ENCODE data around the gene COMMD1. TPM values are rescaled to one million over a fixed set of nuclear protein-coding genes. Genes with fewer than 3 reads are reported as not detected.
"Not testable (repeated sequence)": the region's sequence is repeated elsewhere in the genome, so short reads cannot be mapped to it uniquely, and the experiment has no call there.

The COMMD1 gene
- total RNA-seq, 1 donor from 2014 or later: 43.6 TPM

GRCh38 chr2:62034715-62035114, 129.2 kb downstream of the COMMD1 start:
- no peak for TF ChIP-seq CTCF (conservative IDR thresholded peaks at IDR 0.05)
- H3K27ac Mint-ChIP-seq: peak overlapping the region; percentile 72
- H3K27me3 Mint-ChIP-seq: no peaks in the 10 kb centered on the region

GRCh38 chr2:62036229-62036628, 130.8 kb downstream of the COMMD1 start:
- DNase-seq (ENCODE audit: extremely low spot score, unreplicated experiment): no peak
- no peak overlapping the region for H3K4me3 Mint-ChIP-seq
- peaks cover 4% of the 10 kb centered on the region for H3K36me3 Mint-ChIP-seq
- H3K27me3 Mint-ChIP-seq: no peaks in the 10 kb centered on the region
- H3K27ac Mint-ChIP-seq: no peak overlapping the region
- TF ChIP-seq CTCF (conservative IDR thresholded peaks at IDR 0.05): no peak
- peaks cover 3% of the 10 kb centered on the region for H3K9me3 Mint-ChIP-seq
- H3K4me1 Mint-ChIP-seq (ENCODE audit: unreplicated experiment): peaks cover 19% of the 10 kb centered on the region

More at GRCh38 chr2:62034715-62035114, 129.2 kb downstream of the COMMD1 start:
- DNase-seq (ENCODE audit: extremely low spot score, unreplicated experiment): no peak
- Mint-ChIP-seq H3K36me3 (no peaks in the 10 kb centered on the region), H3K4me3 (peak overlapping the region; percentile 39), H3K9me3 (peaks cover 3% of the 10 kb centered on the region), H3K4me1 (ENCODE audit: unreplicated experiment) (peaks cover 19% of the 10 kb centered on the region)

GRCh38 chr2:62036761-62037250, 131.3 kb downstream of the COMMD1 start:
- Mint-ChIP-seq H3K9me3 (peaks cover 3% of the 10 kb centered on the region), H3K36me3 (peaks cover 4% of the 10 kb centered on the region), H3K4me1 (ENCODE audit: unreplicated experiment) (peaks cover 13% of the 10 kb centered on the region), H3K27ac (peak overlapping the region; percentile 38), H3K4me3 (peak overlapping the region; percentile 38), H3K27me3 (no peaks in the 10 kb centered on the region)
- DNase-seq (ENCODE audit: extremely low spot score, unreplicated experiment): no peak
- TF ChIP-seq CTCF (conservative IDR thresholded peaks at IDR 0.05): no peak

GRCh38 chr2:62038975-62039771, 133.7 kb downstream of the COMMD1 start:
- no peak for DNase-seq (ENCODE audit: extremely low spot score, unreplicated experiment)
- no peak overlapping the region for H3K4me3 Mint-ChIP-seq
- H3K4me1 Mint-ChIP-seq (ENCODE audit: unreplicated experiment): peaks cover 7% of the 10 kb centered on the region
- peaks cover 11% of the 10 kb centered on the region for H3K9me3 Mint-ChIP-seq
- no peak overlapping the region for H3K27ac Mint-ChIP-seq
- TF ChIP-seq CTCF (conservative IDR thresholded peaks at IDR 0.05): no peak
- no peaks in the 10 kb centered on the region for H3K27me3 Mint-ChIP-seq
- H3K36me3 Mint-ChIP-seq: peaks cover 9% of the 10 kb centered on the region

- H3K4me1 Mint-ChIP-seq (ENCODE audit: unreplicated experiment): no peaks in the 10 kb centered on the region
- H3K27ac Mint-ChIP-seq: no peak overlapping the region
- H3K9me3 Mint-ChIP-seq: peaks cover 16% of the 10 kb centered on the region
- no peak for DNase-seq (ENCODE audit: extremely low spot score, unreplicated experiment)
- H3K36me3 Mint-ChIP-seq: peaks cover 12% of the 10 kb centered on the region
- no peaks in the 10 kb centered on the region for H3K27me3 Mint-ChIP-seq
- no peak overlapping the region for H3K4me3 Mint-ChIP-seq
- TF ChIP-seq CTCF (conservative IDR thresholded peaks at IDR 0.05): no peak
These were observed 135.5 kb downstream of the COMMD1 start for GRCh38 chr2:62040926-62041325.

GRCh38 chr2:62041701-62042385, 136.4 kb downstream of the COMMD1 start:
- not testable (repeated sequence) for DNase-seq (ENCODE audit: extremely low spot score, unreplicated experiment); H3K4me1 Mint-ChIP-seq (ENCODE audit: unreplicated experiment); H3K4me3 Mint-ChIP-seq; H3K27me3 Mint-ChIP-seq; H3K27ac Mint-ChIP-seq
- peaks cover 16% of the 10 kb centered on the region for H3K9me3 Mint-ChIP-seq
- peaks cover 12% of the 10 kb centered on the region for H3K36me3 Mint-ChIP-seq

All from type B pancreatic cell (in vitro differentiated cells).